Activated effector memory CD4-positive, alpha-beta T cell treated with Interleukin-2 at 50 U/mL for 16 hours (primary cell): ENCODE results near the gene TBC1D28.
"Not testable (repeated sequence)": the region's sequence is repeated elsewhere in the genome, so short reads cannot be mapped to it uniquely, and the experiment has no call there.

Experiments
- DNase-seq: peaks from one replicate; pipeline ENCODE4 v3.0.0-alpha.2; 2020

The TBC1D28 gene

DNA sequence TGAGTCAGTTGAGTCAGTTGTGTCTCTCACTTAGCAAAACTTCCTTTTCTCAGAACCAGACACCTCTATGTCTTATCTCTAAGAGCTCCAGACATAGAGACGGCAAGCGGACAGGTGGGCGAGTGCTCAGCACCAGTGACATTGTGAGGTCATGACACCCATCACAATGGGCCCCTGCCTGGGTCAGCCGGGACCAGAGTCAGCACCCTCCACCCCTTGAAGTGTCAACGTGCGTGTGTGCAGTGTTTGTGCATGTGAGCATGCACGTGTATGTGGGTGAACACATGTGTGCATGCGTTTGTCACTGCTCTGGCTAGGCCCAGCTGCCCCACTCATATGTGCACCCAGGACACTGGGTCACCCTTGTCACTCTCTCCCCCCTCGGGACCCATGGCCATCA, at the start of gene TBC1D28:
TSS of gene TBC1D28 (minus strand) at position 101 of the 400 bp plus-strand sequence. CDS start 3,039 bp downstream, outside the sequence.
- not testable (repeated sequence) for DNase-seq

DNA sequence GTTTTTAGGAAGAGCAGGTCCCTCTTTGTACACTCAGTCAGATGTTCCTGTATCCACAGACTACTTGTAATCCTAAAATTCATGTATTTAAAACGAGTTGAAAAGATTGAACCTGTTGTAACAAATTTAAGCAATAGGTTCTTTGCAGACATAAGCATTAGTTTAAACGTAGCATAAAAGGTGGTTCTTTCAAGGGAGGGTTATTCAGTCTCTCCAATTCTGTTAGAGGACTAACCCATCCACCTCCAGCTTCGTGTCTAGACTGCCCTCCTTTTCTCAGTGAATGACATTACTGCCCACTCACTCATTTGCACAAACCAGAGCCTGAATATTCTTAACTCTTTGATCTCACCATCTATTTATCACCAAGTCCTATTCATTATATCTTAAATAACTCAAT, 38.5 kb upstream of the TBC1D28 start:
- DNase-seq, result not testable (repeated sequence)

DNA sequence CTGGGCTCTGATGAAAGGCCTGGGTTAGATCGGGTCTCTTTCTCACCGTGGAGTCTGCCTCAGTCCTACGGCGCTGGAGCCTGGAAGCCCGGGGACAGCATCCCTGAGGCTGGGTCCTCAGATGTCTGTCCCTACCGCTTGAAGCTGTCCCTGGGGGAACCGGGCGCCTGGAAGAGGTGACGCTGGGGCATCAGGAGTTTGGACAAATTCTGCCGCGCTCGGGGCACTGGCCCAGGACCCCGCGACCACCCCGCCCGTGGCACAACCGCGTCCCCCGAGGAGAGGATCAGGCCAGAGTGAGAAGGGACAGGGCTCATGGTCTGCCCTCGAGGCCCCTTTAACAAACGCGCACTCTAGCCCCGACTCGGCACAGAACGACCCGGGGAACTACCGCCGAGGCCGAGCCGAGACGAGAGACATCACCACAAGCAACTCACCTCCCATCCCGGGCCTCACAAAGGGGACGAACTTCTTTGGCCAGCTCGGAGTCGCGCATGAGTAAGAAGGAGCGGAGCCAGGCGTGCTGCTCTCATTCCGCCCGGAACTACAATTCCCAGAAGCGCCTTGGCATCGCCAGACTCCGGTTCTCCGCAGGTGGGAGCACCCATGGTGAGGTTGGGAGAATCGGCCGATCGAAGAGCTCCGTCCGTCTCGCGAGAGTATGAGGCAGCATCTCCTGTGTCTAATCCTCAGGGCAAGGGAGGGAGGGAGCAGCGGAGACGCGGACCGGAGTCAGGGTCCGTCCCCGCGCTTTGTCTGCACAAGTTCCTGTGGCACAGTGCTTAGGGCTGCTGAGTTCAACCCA, 37.8 kb upstream of the TBC1D28 start, which contains the start of gene FOXO3B:
TSS of gene FOXO3B (minus strand) at position 548 of the 805 bp plus-strand sequence. CDS start 663 bp downstream, outside the sequence.
- DNase-seq, result peak; percentile 25

DNA sequence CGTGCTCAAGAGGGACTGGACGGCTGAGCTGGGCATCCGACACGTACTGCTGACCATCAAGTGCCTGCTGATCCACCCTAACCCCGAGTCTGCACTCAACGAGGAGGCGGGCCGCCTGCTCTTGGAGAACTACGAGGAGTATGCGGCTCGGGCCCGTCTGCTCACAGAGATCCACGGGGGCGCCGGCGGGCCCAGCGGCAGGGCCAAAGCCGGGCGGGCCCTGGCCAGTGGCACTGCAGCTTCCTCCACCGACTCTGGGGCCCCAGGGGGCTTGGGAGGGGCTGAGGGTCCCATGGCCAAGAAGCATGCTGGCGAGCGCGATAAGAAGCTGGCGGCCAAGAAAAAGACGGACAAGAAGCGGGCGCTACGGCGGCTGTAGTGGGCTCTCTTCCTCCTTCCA, 33.2 kb upstream of the TBC1D28 start:
- DNase-seq, result not testable (repeated sequence)

DNA sequence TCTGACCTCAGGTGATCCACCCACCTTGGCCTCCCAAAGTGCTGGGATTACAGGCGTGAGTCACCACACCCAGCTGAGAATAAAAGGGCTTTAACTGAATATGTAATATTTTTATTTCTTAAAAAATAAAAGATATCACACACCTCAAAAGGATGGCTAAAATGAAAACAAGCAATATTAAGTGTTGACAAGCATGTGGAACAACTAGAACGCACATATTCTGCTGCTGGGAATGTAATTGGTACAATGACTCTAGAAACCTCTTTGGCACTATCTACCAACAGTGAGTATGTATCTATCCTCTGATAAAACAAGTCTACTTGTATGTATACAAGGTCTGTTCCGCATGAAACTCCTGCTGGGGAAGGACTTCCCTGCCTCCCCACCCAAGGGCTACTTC, 32.7 kb upstream of the TBC1D28 start:
- not testable (repeated sequence) for DNase-seq

DNA sequence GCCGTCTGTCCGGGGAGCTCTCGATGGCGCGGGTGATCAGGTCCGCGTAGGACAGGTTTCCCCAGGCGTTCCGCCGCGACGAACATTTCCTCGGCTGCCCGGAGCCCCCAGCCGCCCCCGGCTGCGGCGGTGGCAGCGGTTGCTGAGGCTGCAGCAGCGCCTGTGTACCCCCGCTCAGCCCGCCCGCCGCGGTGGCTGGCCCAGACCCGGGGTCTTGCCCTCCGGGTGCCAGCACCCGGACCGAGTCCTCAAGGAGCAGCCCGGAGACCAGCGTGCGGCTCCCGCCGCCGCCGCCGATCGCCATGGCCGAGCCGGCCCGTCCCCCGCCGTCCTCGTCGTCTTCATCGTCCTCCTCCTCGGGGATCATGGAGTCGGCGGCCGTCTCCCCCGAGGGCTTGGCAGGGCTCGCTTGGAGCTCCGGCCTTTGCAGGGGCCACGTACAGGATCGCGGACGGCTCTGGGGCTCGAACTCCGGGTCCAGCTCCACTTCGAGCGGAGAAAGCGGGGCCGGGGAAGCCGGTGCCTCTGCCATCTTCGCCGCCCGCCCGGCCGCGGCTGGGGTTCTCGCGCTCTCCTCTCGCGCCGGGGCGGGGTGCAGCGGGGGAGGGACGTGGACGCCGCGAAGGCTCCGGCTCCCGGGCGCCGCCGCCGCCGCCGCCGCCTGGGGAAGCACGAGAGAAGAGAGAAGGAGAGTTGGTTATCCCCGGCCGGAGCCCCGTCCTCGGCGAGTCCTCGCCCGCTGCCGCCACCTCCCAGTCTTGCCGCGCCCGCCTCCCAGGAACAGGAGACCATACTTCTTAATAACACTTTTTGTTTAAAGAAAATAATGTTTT, 28.4 kb upstream of the TBC1D28 start:
- DNase-seq, result not testable (repeated sequence)

DNA sequence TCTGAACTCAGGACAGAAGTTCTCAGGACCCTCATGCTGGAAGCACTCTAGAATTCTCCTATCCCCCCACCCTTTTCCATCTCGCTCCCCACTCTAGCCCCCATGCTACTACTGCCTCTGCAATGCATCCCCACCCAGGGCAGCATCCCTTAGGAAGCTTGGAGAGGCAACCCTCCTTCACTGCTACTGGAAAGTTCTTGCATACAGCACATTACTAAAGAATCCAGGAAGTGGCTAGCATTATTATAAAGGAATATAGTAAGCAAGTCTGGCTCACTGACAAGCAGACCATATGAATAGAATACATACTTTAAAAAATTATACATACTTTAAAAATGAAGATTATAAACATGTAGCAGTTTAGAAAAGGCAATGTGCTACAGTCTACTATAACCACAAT, 24.4 kb upstream of the TBC1D28 start:
- not testable (repeated sequence) for DNase-seq

DNA sequence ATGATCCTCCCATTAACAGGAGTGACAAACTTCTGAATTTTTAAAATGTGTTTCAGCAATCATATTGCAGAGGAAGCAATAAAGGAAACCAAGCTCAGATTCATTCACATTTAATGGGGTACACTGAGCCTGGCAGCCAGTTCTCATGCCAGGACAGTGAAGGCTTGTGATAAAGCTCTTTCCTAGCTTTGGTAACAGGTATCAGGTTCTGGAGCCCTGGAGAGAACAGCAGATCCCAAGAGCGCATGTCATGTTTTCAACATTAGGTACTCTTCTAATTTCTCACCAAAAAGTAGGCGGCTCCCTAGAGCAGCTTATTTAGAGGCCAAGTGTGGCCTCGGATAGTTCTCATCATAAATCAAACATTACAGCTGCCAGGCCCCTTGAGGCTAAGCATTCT, 23.3 kb upstream of the TBC1D28 start:
- DNase-seq, result not testable (repeated sequence)

DNA sequence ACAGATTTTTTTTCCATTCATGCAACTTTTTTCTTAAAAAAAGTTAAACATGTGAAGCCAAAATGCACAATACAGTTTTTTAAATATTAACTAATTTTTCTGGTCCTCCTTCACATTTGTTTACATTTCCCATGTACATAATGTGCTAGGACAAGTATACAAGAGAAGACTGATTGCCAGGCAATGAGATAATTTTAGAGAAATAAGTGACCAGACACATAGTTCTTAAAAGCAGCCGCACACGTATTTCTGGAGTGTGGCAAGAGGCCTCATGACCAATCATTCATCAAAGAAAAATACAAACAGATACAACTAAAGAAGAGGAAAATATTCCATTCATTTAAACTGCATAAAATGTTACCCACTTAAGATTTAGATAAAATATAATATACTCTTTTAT, 22.1 kb upstream of the TBC1D28 start:
- not testable (repeated sequence) for DNase-seq

DNA sequence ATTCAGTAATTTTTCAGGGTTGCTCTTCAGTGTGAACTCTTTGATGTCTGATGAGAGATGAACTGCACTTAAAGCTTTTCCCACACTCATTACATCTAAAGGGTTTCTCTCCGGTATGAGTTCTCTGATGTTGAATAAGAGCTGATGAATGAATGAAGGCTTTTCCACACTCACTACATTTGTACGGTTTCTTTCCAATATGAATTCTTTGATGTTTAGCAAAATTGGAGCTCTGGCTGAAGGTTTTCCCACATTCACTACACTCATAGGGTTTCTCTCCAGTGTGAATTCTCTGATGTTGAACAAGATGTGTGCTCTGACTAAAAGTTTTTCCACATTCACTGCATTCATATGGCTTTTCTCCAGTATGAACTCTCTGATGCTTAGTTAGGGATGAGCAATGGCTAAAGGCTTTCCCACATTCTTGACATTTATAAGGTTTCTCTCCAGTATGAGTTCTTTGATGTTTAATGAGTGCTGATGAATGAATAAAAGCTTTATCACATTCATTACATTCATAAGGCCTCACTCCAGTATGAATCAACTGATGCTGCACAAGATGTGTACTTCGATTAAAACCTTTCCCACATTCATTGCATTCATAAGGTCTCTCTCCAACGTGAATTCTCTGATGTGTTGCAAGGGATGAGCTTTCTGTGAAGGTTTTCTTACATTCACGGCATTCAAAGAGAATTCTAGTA, 17.9 kb upstream of the TBC1D28 start:
- not testable (repeated sequence) for DNase-seq

DNA sequence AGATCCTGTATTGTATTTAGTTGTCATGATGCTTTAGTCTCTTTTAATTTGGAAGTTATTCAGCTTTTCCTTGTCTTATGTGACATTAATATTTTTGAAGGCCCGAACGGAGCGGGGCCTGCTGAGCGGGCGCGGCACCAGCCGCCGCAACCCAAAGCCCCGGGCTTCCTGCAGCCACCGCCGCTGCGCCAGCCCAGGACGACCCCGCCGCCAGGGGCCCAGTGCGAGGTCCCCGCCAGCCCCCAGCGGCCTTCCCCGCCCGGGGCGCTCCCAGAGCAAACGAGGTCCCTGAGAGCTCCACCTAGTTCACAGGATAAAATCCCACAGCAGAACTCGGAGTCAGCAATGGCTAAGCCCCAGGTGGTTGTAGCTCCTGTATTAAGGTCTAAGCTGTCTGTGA, 5.9 kb upstream of the TBC1D28 start:
- DNase-seq, result not testable (repeated sequence)

DNA sequence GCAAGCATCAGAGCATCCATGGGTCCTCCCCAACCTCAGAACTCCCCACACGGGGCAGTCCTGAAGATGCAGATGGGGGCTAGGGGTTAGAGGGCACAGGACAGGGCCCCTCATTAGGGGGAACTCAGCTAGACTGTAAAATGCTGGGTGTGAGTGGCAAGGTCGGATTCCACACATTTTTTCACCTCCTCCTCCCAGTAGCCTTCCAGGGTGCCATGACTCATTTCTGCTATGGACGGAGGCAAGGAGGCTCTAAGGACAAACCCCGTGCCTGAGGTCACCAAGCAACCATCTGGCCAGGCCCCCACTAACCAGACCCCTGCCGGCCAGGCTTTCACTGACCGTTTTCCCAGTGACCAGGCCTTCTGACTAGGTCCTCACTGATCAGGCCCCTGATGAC, 1.1 kb downstream of the TBC1D28 start:
- DNase-seq, result not testable (repeated sequence)

DNA sequence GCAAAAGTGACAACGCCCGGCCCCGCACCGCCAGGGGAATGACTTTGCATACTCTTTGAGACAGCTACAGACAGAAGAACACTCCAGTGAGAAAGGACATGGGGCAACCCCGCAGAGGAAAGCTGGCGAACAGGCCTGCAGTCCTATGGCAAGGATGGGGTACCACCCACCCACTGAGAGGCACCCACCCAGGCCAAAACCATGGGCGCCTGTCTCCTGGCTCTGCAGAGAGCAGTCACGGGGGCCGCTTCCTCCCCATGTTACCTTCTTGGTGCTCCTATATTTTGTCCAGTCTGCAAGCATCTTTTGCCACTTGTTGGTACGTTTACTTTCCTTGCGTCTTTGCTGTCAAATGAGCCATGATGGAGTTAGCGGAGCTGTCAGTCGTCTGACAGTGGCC, 5.8 kb downstream of the TBC1D28 start:
- DNase-seq, result not testable (repeated sequence)

DNA sequence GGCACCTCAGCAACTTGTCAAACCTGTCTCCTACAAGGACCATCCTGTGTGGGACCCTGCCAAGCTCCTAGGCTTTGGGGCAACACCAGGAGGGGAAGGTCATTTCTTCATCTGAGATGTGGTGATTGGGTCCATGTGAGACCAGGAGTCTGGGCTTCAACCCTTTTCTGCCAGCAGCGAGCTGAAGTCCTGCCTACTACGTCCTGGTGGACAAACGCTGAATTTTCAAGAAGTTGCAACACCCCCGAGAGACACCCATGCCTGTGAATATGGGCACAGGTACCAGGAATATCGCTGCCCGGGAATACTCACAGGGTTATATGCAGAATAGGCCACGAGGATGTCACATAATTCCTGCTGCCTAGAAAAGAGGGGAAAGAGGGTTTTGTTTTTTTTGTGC, 8.0 kb downstream of the TBC1D28 start:
- DNase-seq, result not testable (repeated sequence)

DNA sequence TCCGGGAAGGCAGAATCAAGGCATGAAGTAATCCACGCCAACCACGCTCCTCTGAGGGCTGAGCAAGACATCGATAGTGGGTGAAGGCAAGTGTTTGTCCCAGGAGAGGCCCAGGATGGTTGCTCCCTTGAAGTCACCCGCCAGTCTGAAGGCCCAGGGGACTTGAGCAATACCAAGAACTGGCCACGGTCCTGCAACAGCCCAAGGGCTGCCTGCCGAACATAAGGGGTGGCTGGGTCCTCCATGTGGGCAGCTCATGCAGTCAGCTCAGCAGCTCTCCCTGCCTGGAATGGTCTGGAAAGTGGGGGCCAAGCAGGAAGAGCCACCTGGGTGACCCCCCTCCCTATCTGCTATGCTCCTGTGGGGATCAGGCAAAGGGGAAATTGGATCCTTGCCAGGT, 8.4 kb downstream of the TBC1D28 start:
- DNase-seq, result not testable (repeated sequence)

DNA sequence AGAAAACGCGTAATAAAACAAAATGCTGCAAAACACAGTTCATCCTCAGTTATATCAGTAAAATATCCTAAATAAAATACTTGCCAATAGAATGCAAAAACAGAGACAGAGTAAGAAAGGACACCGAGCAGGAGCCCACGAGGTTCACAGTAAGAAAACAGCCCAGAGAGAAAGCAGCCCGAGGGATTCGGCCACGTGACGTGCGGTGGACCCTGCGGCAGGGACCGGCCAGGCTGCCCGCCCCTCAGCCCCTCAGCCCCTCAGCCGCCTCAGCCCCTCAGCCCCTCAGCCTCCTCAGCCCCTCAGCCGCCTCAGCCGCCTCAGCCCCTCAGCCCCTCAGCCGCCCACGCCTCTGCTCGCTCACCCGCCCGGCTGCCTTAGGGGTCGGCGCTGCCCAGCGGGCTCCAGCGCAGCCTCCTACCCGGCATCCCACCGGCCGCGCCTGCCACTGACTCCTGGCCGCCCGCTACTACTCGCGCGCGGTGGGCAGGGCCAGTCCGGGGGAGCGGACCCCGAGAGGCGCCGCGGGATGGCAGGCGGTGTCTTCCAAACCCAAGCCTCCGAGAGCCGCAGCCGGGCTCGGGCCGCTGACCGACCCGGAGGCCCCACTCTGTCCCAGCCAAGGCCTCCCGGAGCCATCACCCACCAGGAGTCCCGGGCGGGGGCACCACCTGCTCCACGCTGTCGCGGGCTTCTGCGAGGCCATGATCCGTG, 9.5 kb downstream of the TBC1D28 start:
- DNase-seq, result not testable (repeated sequence)

DNA sequence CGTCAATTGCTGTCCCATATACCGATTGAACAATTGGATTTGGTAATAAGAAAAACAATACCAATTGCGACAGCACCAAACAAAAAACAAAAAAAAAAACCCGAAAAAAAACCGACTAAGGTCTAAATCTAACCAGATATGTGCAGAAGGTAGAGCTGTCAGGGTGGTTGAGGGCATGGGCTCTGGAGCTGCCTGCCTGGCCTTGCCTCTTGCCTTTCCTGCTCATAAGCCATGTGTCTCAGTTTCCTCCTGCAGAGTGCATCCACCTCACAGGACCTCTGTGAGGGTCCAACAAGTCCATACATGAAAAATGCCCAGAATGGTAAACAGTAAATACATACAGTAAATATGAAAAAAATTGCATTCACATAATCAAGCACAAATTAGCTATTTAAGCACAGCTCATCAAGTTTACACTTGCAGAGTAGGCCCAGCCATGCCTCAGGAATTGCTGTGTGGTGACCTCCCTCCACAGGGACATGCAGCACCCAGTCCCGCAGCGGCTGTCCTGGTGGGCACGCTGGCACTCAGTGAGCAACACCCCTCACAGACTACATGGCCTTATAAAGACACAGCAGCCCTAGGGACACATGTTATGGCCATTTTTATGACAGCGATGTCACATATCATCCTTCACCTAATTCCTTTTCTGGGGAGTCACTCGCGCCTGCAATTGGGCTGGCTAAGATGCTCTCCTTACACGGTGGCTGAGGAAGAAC, 17.9 kb downstream of the TBC1D28 start:
- DNase-seq, result no peak

DNA sequence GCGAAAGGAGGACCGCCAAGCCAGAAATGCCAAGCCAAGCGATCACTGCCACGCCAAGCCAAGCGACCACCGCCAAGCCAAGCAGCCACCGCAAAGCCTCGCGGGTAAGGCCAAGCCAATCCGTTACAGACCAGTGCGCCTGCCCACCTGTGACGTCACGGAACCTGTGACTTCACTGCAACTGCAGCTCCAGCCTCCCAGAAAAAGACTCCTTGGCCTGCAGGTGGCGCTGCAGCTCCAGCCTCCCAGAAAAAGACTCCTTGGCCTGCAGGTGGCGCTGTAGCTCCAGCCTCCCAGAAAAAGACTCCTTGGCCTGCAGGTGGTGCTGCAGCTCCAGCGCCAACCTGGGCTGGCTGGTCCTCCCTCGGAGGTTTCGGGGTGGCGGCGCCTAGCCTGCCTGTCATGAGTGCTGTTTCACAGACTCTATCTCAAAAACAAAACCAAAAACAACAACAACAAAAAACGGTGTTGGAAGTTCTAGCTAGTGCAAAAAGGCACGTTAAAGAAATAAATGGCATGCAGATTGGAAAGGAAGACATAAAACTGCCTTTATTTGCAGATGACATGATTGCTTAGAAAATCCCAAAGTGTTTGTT, 18.6 kb downstream of the TBC1D28 start:
- peak; percentile 90 for DNase-seq

DNA sequence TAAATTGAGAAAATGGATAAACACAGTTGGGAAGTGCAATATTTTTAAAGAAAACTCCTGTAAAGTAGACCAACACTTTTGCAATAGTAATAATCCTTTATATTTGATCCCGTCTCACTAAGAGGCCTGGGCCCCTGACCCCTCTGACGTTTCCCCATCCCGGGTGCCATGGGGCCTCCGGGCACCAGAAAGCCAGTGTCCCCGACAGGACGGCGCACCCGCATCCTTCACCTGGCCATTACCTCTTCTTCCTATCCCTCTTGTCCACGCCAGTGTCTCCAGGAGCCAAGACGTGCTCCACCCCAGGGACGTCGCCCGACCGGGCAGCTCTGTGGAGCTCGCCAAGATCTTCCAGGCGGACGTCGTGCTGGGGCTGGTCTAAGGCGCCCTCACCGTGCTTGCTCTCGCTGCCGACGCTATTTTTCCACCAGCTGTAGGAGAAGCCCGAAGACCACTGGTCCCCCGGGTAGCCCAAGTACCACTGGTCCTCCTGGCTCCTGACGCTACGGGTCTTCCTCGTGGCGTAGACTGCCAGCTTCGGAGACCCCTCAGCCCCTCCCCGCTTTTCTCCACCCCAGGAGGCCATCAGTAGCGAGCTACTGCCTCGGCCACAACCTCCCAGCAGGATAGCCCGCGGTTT, 19.2 kb downstream of the TBC1D28 start:
- DNase-seq, result not testable (repeated sequence)

DNA sequence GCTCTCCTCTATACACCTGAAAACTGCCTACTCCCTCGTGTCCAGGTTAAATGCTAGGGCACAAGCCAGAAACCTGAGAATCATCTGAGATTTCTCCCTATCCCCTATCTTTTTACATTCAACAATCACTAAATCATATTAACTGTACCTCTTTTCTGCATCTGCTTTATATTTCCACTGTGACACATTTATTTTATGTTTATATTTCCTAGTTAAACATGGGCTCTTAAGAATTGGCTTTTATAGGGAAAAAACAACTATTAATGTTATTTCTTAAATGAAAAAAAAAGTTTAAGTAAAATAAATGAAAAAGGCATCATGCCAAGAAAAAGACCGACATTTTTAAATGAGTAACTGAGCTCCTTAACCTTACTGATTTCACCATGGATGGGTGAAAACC, 26.6 kb downstream of the TBC1D28 start:
- not testable (repeated sequence) for DNase-seq

DNA sequence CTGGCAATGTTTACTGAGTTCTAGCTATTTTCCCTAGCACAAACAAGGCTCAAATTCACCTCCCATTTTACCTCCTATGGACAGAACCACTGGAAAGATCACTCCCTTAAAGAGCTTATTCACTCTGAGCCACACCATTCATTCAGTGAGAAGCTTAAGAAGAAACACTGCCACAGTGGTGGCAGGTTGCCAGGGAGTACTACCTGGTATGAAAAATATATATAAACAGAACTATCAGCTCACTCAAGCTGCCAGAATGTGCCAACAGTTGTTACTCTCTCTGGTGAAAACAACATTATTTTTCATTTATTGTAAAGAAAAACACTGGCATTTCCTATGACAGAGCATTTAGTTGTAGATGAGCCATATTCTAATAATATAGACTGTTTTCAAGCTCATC, 31.2 kb downstream of the TBC1D28 start:
- not testable (repeated sequence) for DNase-seq
